ENCODE results near the gene CNTNAP2.

CNTNAP2 gene

GRCh38 chr7:146094356-146094755 is 22.2 kb upstream of the CNTNAP2 start:
- no peak for DNase-seq (ENCODE audit: low spot score)
- TF ChIP-seq, protein P1, sequence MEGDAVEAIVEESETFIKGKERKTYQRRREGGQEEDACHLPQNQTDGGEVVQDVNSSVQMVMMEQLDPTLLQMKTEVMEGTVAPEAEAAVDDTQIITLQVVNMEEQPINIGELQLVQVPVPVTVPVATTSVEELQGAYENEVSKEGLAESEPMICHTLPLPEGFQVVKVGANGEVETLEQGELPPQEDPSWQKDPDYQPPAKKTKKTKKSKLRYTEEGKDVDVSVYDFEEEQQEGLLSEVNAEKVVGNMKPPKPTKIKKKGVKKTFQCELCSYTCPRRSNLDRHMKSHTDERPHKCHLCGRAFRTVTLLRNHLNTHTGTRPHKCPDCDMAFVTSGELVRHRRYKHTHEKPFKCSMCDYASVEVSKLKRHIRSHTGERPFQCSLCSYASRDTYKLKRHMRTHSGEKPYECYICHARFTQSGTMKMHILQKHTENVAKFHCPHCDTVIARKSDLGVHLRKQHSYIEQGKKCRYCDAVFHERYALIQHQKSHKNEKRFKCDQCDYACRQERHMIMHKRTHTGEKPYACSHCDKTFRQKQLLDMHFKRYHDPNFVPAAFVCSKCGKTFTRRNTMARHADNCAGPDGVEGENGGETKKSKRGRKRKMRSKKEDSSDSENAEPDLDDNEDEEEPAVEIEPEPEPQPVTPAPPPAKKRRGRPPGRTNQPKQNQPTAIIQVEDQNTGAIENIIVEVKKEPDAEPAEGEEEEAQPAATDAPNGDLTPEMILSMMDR (IDR thresholded peaks at IDR 0.05), result no peak
- no peak overlapping the region for H3K27ac ChIP-seq
- no peak overlapping the region for H3K4me3 ChIP-seq

DNA sequence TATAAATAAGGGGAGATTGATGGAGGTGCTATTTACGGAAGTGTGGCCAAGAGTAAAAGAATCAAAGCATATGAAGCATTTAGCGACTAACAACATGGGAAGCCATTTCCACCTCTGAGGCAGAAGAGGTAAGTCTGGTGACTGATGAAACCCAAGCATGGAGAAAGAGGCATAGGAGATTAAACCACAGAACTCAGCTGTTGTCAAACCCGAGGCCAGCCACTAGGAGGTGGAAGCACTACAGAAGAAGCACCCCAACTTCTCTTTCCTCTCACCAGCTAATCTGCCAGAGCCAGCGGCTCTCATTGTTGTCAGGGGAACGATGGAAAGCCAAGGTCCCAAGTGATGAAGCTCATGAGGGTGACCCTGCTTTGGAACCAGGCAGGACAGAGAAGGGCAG is 19.6 kb upstream of the CNTNAP2 start:
- H3K4me3 ChIP-seq, result no peak overlapping the region
- no peak overlapping the region for H3K27ac ChIP-seq
- DNase-seq (ENCODE audit: low spot score), result no peak
- TF ChIP-seq, protein P1 (IDR thresholded peaks at IDR 0.05), result no peak

DNA sequence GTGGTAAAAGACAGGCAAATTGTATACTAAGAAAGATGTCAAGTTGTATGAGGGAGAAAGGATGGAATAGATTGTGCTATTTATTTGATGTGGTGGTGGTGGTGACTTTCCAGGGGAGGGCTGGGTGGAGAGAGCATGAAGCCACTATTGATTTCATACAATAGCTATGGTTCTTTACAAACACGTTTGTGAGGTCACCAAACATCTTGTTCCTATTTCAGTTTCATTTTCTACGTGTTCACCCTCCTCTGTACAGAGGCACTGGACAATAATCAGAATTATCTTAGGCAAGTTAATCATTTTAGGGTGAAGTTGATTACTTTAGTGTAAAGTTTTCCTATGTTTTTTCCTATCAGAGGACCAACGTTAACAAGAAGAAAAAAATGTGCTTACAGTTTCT is 10.3 kb upstream of the CNTNAP2 start:
- Histone ChIP-seq H3K4me3 (no peak overlapping the region), H3K27ac (no peak overlapping the region)
- no peak for DNase-seq (ENCODE audit: low spot score)
- TF ChIP-seq, protein P1 (IDR thresholded peaks at IDR 0.05), result no peak

- DNase-seq (ENCODE audit: low spot score), result no peak
- TF ChIP-seq, protein P1 (IDR thresholded peaks at IDR 0.05), result no peak
- no peak overlapping the region for H3K27ac ChIP-seq
- no peak overlapping the region for H3K4me3 ChIP-seq
These were observed 3.8 kb upstream of the CNTNAP2 start for GRCh38 chr7:146112755-146113154.

DNA sequence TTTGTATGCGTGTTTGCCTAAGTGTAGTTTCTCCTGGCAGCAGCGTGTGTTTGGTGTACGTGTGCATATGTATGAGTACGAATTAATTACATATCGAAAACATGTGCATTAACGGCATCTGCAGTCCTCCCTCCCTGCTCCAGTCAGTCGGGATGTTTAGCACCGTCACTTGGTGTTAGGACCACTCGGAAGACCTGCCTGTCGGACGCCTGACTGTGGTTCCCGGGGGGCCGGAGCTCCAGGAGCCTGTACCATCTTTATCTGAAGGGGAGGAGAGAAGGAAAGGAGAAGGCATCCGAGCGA is 1.1 kb upstream of the CNTNAP2 start:
- TF ChIP-seq, protein P1 (IDR thresholded peaks at IDR 0.05), result no peak
- Histone ChIP-seq H3K27ac (no peak overlapping the region), H3K4me3 (peak overlapping the region; percentile 60)
- no peak for DNase-seq (ENCODE audit: low spot score)

- H3K4me3 ChIP-seq, result peak overlapping the region; percentile 60
- DNase-seq (ENCODE audit: low spot score), result no peak
- no peak overlapping the region for H3K27ac ChIP-seq
- TF ChIP-seq, protein P1 (IDR thresholded peaks at IDR 0.05), result no peak
These were observed 615 bp upstream of the CNTNAP2 start for GRCh38 chr7:146115851-146116520.

DNA sequence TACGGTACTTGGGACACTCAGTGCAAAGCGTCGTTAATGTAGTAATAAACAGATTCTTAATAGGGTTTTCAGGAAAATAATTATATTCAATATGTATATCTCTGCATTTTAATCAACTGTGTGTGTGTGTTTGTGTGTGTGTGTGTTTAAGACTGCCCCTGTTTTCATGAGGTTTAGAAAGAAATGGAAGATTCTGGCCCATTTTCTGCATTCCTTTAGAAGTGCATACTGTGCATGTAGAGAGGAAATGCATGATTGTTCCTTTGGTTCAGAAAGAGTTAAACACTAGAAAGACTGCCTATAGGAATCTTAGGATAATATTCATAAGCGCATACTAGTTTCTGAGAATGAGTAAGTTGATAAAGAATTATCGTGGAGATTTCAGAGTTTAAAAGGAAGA is 975 bp downstream of the CNTNAP2 start:
- Histone ChIP-seq H3K4me3 (no peak overlapping the region), H3K27ac (no peak overlapping the region)
- no peak for DNase-seq (ENCODE audit: low spot score)
- TF ChIP-seq, protein P1 (IDR thresholded peaks at IDR 0.05), result no peak

All from coronary artery (tissue), 2 donors.